Measurements from ENCODE around the gene LTA.

The LTA gene

GRCh38 chr6:31546958-31547726 lies 24.9 kb upstream of the LTA start, which contains the start of gene NFKBIL1 (continued):
- peak; percentile 100 for TF ChIP-seq ZBTB11 (tag by site-specific recombination; conservative IDR thresholded peaks at IDR 0.05; ENCODE audit: low read depth)
- peak; percentile 65; the same call in 1 of the 2 replicates for TF ChIP-seq GLIS1 (tag by site-specific recombination; IDR thresholded peaks at IDR 0.05)
- no peak for TF ChIP-seq ZNF837 (tag by site-specific recombination; IDR thresholded peaks at IDR 0.05)
- no peak for TF ChIP-seq ZNF157 (tag by site-specific recombination; IDR thresholded peaks at IDR 0.05)
- TF ChIP-seq ZNF623 (tag by site-specific recombination; IDR thresholded peaks at IDR 0.05) = no peak; the same call in 1 of the 2 replicates
- peak; percentile 53; the same call in 1 of the 2 replicates for TF ChIP-seq ZSCAN18 (tag by site-specific recombination; IDR thresholded peaks at IDR 0.05)
- TF ChIP-seq ZNF292 (tag by site-specific recombination; IDR thresholded peaks at IDR 0.05; ENCODE audit: borderline replicate concordance, low read depth) = no peak
- no peak for TF ChIP-seq SCRT2 (tag by site-specific recombination; IDR thresholded peaks at IDR 0.05)
- no peak for TF ChIP-seq ZNF560 (tag by site-specific recombination; IDR thresholded peaks at IDR 0.05; ENCODE audit: borderline replicate concordance)
- TF ChIP-seq ZNF354C (tag by site-specific recombination; IDR thresholded peaks at IDR 0.05; ENCODE audit: borderline replicate concordance, low read depth) = no peak
- TF ChIP-seq ELK4 (IDR thresholded peaks at IDR 0.05; ENCODE audit: borderline replicate concordance, low read depth, low read length) = no peak
- no peak for TF ChIP-seq ZIC2 (tag by site-specific recombination; IDR thresholded peaks at IDR 0.05)
- no peak for TF ChIP-seq ZNF423 (tag by site-specific recombination; IDR thresholded peaks at IDR 0.05)
- no peak; the same call in 1 of the 2 replicates for TF ChIP-seq ZNF514 (tag by site-specific recombination; IDR thresholded peaks at IDR 0.05)
- TF ChIP-seq ZNF768 (tag by site-specific recombination; IDR thresholded peaks at IDR 0.05) = no peak
- TF ChIP-seq FEZF1 (tag by site-specific recombination; IDR thresholded peaks at IDR 0.05) = no peak
- no peak for TF ChIP-seq ZNF274 (IDR thresholded peaks at IDR 0.05; ENCODE audit: low read length)
- TF ChIP-seq ZNF274 (tag by site-specific recombination; IDR thresholded peaks at IDR 0.05; ENCODE audit: borderline replicate concordance) = no peak
- no peak; the same call in 1 of the 2 replicates for TF ChIP-seq ZNF2 (tag by site-specific recombination; IDR thresholded peaks at IDR 0.05)
- no peak for TF ChIP-seq ZNF624 (tag by site-specific recombination; IDR thresholded peaks at IDR 0.05)
- peak; percentile 78 for TF ChIP-seq INSM2 (tag by site-specific recombination; IDR thresholded peaks at IDR 0.05)
- TF ChIP-seq ZNF19 (tag by site-specific recombination; IDR thresholded peaks at IDR 0.05; ENCODE audit: low read depth) = no peak
- no peak for TF ChIP-seq SETDB1 (IDR thresholded peaks at IDR 0.05; ENCODE audit: insufficient read length, low read length)
- TF ChIP-seq RBAK (tag by site-specific recombination; IDR thresholded peaks at IDR 0.05) = no peak
- 0 out of 2 replicates have a peak, but pooled peaks have one; percentile 35 for TF ChIP-seq ZFP37 (tag by site-specific recombination; IDR thresholded peaks at IDR 0.05)
- TF ChIP-seq ZNF341 (tag by site-specific recombination; IDR thresholded peaks at IDR 0.05; ENCODE audit: low read depth) = peak; percentile 50; the same call in 1 of the 2 replicates
- TF ChIP-seq ZNF585B (tag by site-specific recombination; IDR thresholded peaks at IDR 0.05) = no peak
- peak; percentile 96 for TF ChIP-seq ZNF629 (tag by site-specific recombination; IDR thresholded peaks at IDR 0.05)
- no peak for TF ChIP-seq ZNF530 (tag by site-specific recombination; IDR thresholded peaks at IDR 0.05; ENCODE audit: low read depth)
- TF ChIP-seq ZNF10 (tag by site-specific recombination; IDR thresholded peaks at IDR 0.05) = no peak
- TF ChIP-seq ZNF37A (tag by site-specific recombination; IDR thresholded peaks at IDR 0.05) = no peak
- TF ChIP-seq ZSCAN23 (tag by site-specific recombination; IDR thresholded peaks at IDR 0.05) = peak; percentile 85
- TF ChIP-seq MYNN (tag by site-specific recombination; IDR thresholded peaks at IDR 0.05; ENCODE audit: borderline replicate concordance) = no peak
- TF ChIP-seq ZNF48 (tag by site-specific recombination; IDR thresholded peaks at IDR 0.05) = no peak
- no peak for TF ChIP-seq ZNF175 (tag by site-specific recombination; IDR thresholded peaks at IDR 0.05)
